ENCODE data around the gene TICRR.

Gene TICRR

GRCh38 chr15:89654847-89655805 is 79.9 kb downstream of the TICRR start, which contains the start of gene KIF7:
TSS of gene KIF7 (minus strand) at chr15:89655467. CDS start at chr15:89652930, 2,537 bp downstream.
- TF ChIP-seq JUND (IDR thresholded peaks at IDR 0.05; ENCODE audit: low read depth), result no peak
- in situ Hi-C loops (cut with HindIII; ENCODE audit: low pct_unique_long_range_greater_than_20kb, low sequenced_read_pairs), result no loop called here
- DNase-seq (ENCODE audit: low read depth in 1 of 2, low spot score in 1 of 2), result peak; percentile 30 to 88

GRCh38 chr15:89656116-89656815 is 81.0 kb downstream of the TICRR start:
- TF ChIP-seq JUND (IDR thresholded peaks at IDR 0.05; ENCODE audit: low read depth), result no peak
- DNase-seq (ENCODE audit: low read depth in 1 of 2, low spot score in 1 of 2), result no peak
- in situ Hi-C loops (cut with HindIII; ENCODE audit: low pct_unique_long_range_greater_than_20kb, low sequenced_read_pairs), result no loop called here

- in situ Hi-C loops (cut with HindIII; ENCODE audit: low pct_unique_long_range_greater_than_20kb, low sequenced_read_pairs), result no loop called here
- no peak for TF ChIP-seq JUND (IDR thresholded peaks at IDR 0.05; ENCODE audit: low read depth)
- DNase-seq (ENCODE audit: low read depth in 1 of 2, low spot score in 1 of 2), result no peak
Observed at GRCh38 chr15:89657686-89658200, 82.5 kb downstream of the TICRR start.

GRCh38 chr15:89659295-89659694 is 84.0 kb downstream of the TICRR start:
- DNase-seq (ENCODE audit: low read depth in 1 of 2, low spot score in 1 of 2), result no peak
- in situ Hi-C loops (cut with HindIII; ENCODE audit: low pct_unique_long_range_greater_than_20kb, low sequenced_read_pairs), result no loop called here

GRCh38 chr15:89660556-89660955 is 85.3 kb downstream of the TICRR start:
- no peak for TF ChIP-seq JUND (IDR thresholded peaks at IDR 0.05; ENCODE audit: low read depth)

More at GRCh38 chr15:89659295-89659694, 84.0 kb downstream of the TICRR start:
- TF ChIP-seq JUND (IDR thresholded peaks at IDR 0.05; ENCODE audit: low read depth), result no peak

GRCh38 chr15:89662893-89663626 is 87.8 kb downstream of the TICRR start:
- DNase-seq (ENCODE audit: low read depth in 1 of 2, low spot score in 1 of 2), result peak in 1 of 2 experiments; percentile 2
- in situ Hi-C loops (cut with HindIII; ENCODE audit: low pct_unique_long_range_greater_than_20kb, low sequenced_read_pairs), result no loop called here
- no peak for TF ChIP-seq JUND (IDR thresholded peaks at IDR 0.05; ENCODE audit: low read depth)

More at GRCh38 chr15:89660556-89660955, 85.3 kb downstream of the TICRR start:
- no peak for DNase-seq (ENCODE audit: low read depth in 1 of 2, low spot score in 1 of 2)
- in situ Hi-C loops (cut with HindIII; ENCODE audit: low pct_unique_long_range_greater_than_20kb, low sequenced_read_pairs), result no loop called here

GRCh38 chr15:89664441-89665350 is 89.4 kb downstream of the TICRR start:
- DNase-seq (ENCODE audit: low read depth in 1 of 2, low spot score in 1 of 2), result peak in 1 of 2 experiments; percentile 10
- no peak for TF ChIP-seq JUND (IDR thresholded peaks at IDR 0.05; ENCODE audit: low read depth)
- in situ Hi-C loops (cut with HindIII; ENCODE audit: low pct_unique_long_range_greater_than_20kb, low sequenced_read_pairs), result no loop called here

GRCh38 chr15:89665449-89666181 is 90.3 kb downstream of the TICRR start:
- no peak for TF ChIP-seq JUND (IDR thresholded peaks at IDR 0.05; ENCODE audit: low read depth)
- in situ Hi-C loops (cut with HindIII; ENCODE audit: low pct_unique_long_range_greater_than_20kb, low sequenced_read_pairs), result no loop called here
- DNase-seq (ENCODE audit: low read depth in 1 of 2, low spot score in 1 of 2), result peak in 1 of 2 experiments; percentile 4

- DNase-seq (ENCODE audit: low read depth in 1 of 2, low spot score in 1 of 2), result peak in 1 of 2 experiments; percentile 2
- in situ Hi-C loops (cut with HindIII; ENCODE audit: low pct_unique_long_range_greater_than_20kb, low sequenced_read_pairs), result no loop called here
- TF ChIP-seq JUND (IDR thresholded peaks at IDR 0.05; ENCODE audit: low read depth), result no peak
Observed at GRCh38 chr15:89666184-89666857, 91.1 kb downstream of the TICRR start.

Data from T47D (cell line).